Lung (tissue), 12 donors: ENCODE measurements around the gene FNIP1. TPM values are rescaled to one million over a fixed set of nuclear protein-coding genes. Genes with fewer than 3 reads are reported as not detected.

Experiments used
- ATAC-seq: fragments of 200-7000 bp; cut with Tn5 transposase; one replicate; pipeline ENCODE4 v1.9.1; 2020; ENCODE audit warnings: moderate number of reproducible peaks; ENCODE audit not compliant: insufficient read depth, low FRiP score
- DNase-seq, 3 donors: peaks; one replicate each; pipeline ENCODE4 v3.0.0-alpha.2; 2013 to 2017
- H3K27ac ChIP-seq, 2 donors: one replicate each; pipeline ENCODE4 v1.5.1; 2013; ENCODE audit warnings: mild to moderate bottlenecking in 2 of 2, moderate library complexity in 2 of 2, control low read depth in 1 of 2, inconsistent platforms in 1 of 2, low read depth in 1 of 2, low read length in 1 of 2
- H3K27me3 ChIP-seq, 3 donors: one replicate each; pipeline ENCODE4 v1.5.1; 2013; ENCODE audit warnings: low read length in 2 of 3; ENCODE audit not compliant: control insufficient read depth in 3 of 3, insufficient read depth in 3 of 3
- H3K36me3 ChIP-seq, 4 donors: one replicate each; pipeline ENCODE4 v1.5.1; 2013; ENCODE audit warnings: low read length in 4 of 4, mild to moderate bottlenecking in 1 of 4, moderate library complexity in 1 of 4; ENCODE audit not compliant: control insufficient read depth in 4 of 4, insufficient read depth in 4 of 4
- H3K4me1 ChIP-seq, 5 donors: one replicate each; pipeline ENCODE4 v1.5.1; 2013; ENCODE audit warnings: low read length in 5 of 5, mild to moderate bottlenecking in 2 of 5, moderate library complexity in 1 of 5; ENCODE audit not compliant: control insufficient read depth in 5 of 5, insufficient read depth in 5 of 5
- H3K4me3 ChIP-seq: one replicate; pipeline ENCODE4 v1.5.1; 2013; ENCODE audit warnings: mild to moderate bottlenecking, control low read depth, moderate library complexity
- H3K9ac ChIP-seq, 2 donors: one replicate each; pipeline ENCODE4 v1.5.1; 2013; ENCODE audit warnings: low read length in 2 of 2, control low read depth in 1 of 2; ENCODE audit not compliant: insufficient read depth in 1 of 2
- H3K9me3 ChIP-seq, 4 donors: one replicate each; pipeline ENCODE4 v1.5.1; 2013; ENCODE audit warnings: low read length in 3 of 4, mild to moderate bottlenecking in 1 of 4, moderate library complexity in 1 of 4; ENCODE audit not compliant: control insufficient read depth in 4 of 4, insufficient read depth in 3 of 4
- WGBS, 2 donors: extraction: QIAGEN DNeasy Blood & Tissue Kit; methylation state at CpG; one replicate each; pipeline ENCODE4 v1.1.7; 2013; 5-methylcytosine and 5-hydroxymethylcytosine counted together
- polyA plus RNA-seq, 2 donors: library from polyadenylated mRNA; stranded (reverse); fragments of 200-250 nt; gene quantifications; one replicate each; pipeline ENCODE4 v1.2.1, GENCODE V29; 2013
- total RNA-seq, 2 donors: library from RNA; depleted of rRNA in 1 of 2; stranded (reverse); fragments of >200 nt in 1 of 2; gene quantifications; one replicate each; pipeline ENCODE4 v1.2.1, GENCODE V29; 2014 to 2021
- TF ChIP-seq, protein P1 (sequence below): IDR thresholded peaks from 2 replicates; pipeline ENCODE4 v1.5.1; 2012; ENCODE audit warnings: mild to moderate bottlenecking; ENCODE audit errors: control extremely low read depth, extremely low read depth
- donor health status: control.
- donor health status: control.
- donor health status: Bipolar disorder and iron deficiency.
- donor health status: healthy.
- donor health status: DM: yes; HTN: yes; CAD: no.

FNIP1 gene
- total and polyA plus RNA-seq, 4 donors = 5.0 to 98.3 (median 22.6) TPM

DNA sequence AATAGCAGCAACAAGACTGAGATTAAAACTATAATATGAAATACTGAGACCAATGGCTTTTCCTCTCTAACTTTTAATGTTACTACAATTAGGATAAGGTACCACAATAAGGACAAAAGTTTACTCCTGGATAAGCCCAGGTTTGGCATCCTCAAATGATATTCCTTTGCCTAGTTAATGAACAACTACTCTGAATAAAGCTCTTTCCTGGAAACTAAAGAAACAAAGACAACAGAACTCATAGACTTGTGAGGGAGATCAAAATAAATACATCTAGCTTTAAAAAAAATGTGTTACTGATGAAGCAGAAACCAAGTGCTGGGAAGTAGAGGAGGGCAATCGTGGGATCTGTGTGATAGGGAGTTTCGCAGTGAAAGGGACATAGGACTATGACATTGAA, 142.5 kb downstream of the FNIP1 start:
- Histone ChIP-seq H3K9me3 (peaks cover 0 to 2% (median 0%) of the 10 kb centered on the region in 4 donors), H3K36me3 (peaks cover 14 to 29% (median 20%) of the 10 kb centered on the region in 4 donors), H3K9ac (no peak overlapping the region), H3K27me3 (no peaks in the 10 kb centered on the region), H3K4me3 (no peak overlapping the region), H3K27ac (no peak overlapping the region), H3K4me1 (peaks cover 0 to 16% (median 0%) of the 10 kb centered on the region in 5 donors)
- no peak for ATAC-seq
- TF ChIP-seq, protein P1, sequence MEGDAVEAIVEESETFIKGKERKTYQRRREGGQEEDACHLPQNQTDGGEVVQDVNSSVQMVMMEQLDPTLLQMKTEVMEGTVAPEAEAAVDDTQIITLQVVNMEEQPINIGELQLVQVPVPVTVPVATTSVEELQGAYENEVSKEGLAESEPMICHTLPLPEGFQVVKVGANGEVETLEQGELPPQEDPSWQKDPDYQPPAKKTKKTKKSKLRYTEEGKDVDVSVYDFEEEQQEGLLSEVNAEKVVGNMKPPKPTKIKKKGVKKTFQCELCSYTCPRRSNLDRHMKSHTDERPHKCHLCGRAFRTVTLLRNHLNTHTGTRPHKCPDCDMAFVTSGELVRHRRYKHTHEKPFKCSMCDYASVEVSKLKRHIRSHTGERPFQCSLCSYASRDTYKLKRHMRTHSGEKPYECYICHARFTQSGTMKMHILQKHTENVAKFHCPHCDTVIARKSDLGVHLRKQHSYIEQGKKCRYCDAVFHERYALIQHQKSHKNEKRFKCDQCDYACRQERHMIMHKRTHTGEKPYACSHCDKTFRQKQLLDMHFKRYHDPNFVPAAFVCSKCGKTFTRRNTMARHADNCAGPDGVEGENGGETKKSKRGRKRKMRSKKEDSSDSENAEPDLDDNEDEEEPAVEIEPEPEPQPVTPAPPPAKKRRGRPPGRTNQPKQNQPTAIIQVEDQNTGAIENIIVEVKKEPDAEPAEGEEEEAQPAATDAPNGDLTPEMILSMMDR = no peak
- no peak for DNase-seq
- WGBS, 2 donors = 87 to 89% methylated on average over 2 of the region's 2 CpGs

- H3K4me3 ChIP-seq = no peak overlapping the region
- WGBS, 2 donors = 92 to 98% methylated on average over 3 of the region's 3 CpGs
- no peaks in the 10 kb centered on the region for H3K9me3 ChIP-seq
- no peak overlapping the region for H3K9ac ChIP-seq
- TF ChIP-seq, protein P1 = no peak
- H3K4me1 ChIP-seq = peaks cover 0 to 9% (median 0%) of the 10 kb centered on the region in 5 donors
- no peak for DNase-seq
- H3K27me3 ChIP-seq = no peaks in the 10 kb centered on the region
- no peak for ATAC-seq
- peaks cover 16 to 46% (median 22%) of the 10 kb centered on the region in 4 donors for H3K36me3 ChIP-seq
- no peak overlapping the region for H3K27ac ChIP-seq
Measured at GRCh38 chr5:131649161-131649560, 147.7 kb downstream of the FNIP1 start.

DNA sequence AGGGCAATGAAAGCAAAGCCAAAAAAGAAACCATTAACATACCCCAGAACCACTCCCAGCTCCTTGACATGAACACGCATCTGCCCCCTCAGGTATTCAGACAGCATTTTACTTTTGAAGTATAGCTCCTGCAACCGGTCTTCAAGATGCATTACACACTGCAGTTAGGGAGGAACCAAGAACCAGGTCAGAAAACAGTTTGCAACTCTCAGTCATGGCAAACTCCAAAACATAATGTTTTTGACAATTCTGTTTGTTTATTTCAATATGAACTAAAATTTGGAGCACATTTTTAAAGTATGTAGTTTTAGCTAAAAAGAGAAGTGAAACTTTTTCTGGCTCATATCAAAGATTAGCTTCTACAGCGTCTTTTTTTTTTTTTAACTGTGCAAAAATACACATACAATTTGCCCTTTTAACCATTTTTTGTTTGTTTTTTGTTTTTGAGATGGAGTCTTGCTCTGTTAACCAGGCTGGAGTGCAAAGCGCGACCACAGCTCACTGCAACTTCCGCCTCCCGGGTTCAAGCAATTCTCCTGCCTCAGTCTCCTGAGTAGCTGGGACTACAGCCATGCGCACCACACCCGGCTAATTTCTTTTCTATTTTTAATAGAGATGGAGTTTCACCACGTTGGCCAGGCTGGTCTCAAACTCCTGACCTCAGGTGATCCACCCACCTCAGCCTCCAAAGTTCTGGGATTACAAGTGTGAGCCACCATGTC, 149.6 kb downstream of the FNIP1 start:
- H3K27me3 ChIP-seq = no peaks in the 10 kb centered on the region
- H3K4me3 ChIP-seq = no peak overlapping the region
- TF ChIP-seq, protein P1 = no peak
- no peak for DNase-seq
- H3K4me1 ChIP-seq = peaks cover 0 to 5% (median 0%) of the 10 kb centered on the region in 5 donors
- WGBS, 2 donors = 79 to 84% methylated on average over 10 of the region's 10 CpGs
- no peak for ATAC-seq
- H3K9me3 ChIP-seq = no peaks in the 10 kb centered on the region
- no peak overlapping the region for H3K27ac ChIP-seq
- H3K36me3 ChIP-seq = peaks cover 14 to 41% (median 21%) of the 10 kb centered on the region in 4 donors
- no peak overlapping the region for H3K9ac ChIP-seq
